NCI-H748 treated with DMSO at 0.1 percent for 48 hours (cell line): ENCODE measurements around the gene PTPRN2.
"Not testable (repeated sequence)": the region's sequence is repeated elsewhere in the genome, so short reads cannot be mapped to it uniquely, and the experiment has no call there.

ENCODE experiments used
- DNase-seq: peaks from one replicate; lab custom pipeline; 2025; lab: John Stamatoyannopoulos, UW

Gene PTPRN2

GRCh38 chr7:157574914-157575586, 1012.6 kb downstream of the PTPRN2 start:
- no peak for DNase-seq

GRCh38 chr7:157574120-157574825, 1013.4 kb downstream of the PTPRN2 start:
- DNase-seq: no peak

- DNase-seq: no peak
Measured at GRCh38 chr7:157573244-157573643, 1014.4 kb downstream of the PTPRN2 start.

GRCh38 chr7:157572622-157573021, 1015.0 kb downstream of the PTPRN2 start:
- DNase-seq: no peak

GRCh38 chr7:157570531-157571200, 1017.0 kb downstream of the PTPRN2 start:
- no peak for DNase-seq

GRCh38 chr7:157569967-157570366, 1017.7 kb downstream of the PTPRN2 start:
- no peak for DNase-seq

- DNase-seq: no peak
Measured at GRCh38 chr7:157568770-157569584, 1018.6 kb downstream of the PTPRN2 start.

- no peak for DNase-seq
Measured at GRCh38 chr7:157568106-157568769, 1019.4 kb downstream of the PTPRN2 start.

GRCh38 chr7:157567666-157568065, 1020.0 kb downstream of the PTPRN2 start:
- no peak for DNase-seq

GRCh38 chr7:157566631-157567006, 1021.0 kb downstream of the PTPRN2 start:
- DNase-seq: no peak

- no peak for DNase-seq
Measured at GRCh38 chr7:157565981-157566630, 1021.5 kb downstream of the PTPRN2 start.

GRCh38 chr7:157565201-157565626, 1022.4 kb downstream of the PTPRN2 start:
- no peak for DNase-seq

- no peak for DNase-seq
Measured at GRCh38 chr7:157564517-157565177, 1023.0 kb downstream of the PTPRN2 start.

GRCh38 chr7:157563467-157564135, 1024.0 kb downstream of the PTPRN2 start:
- DNase-seq: not testable (repeated sequence)

- not testable (repeated sequence) for DNase-seq
Measured at GRCh38 chr7:157562522-157563398, 1024.9 kb downstream of the PTPRN2 start.

- no peak for DNase-seq
Measured at GRCh38 chr7:157561816-157562410, 1025.7 kb downstream of the PTPRN2 start.

- DNase-seq: no peak
Measured at GRCh38 chr7:157561523-157561785, 1026.2 kb downstream of the PTPRN2 start.

- DNase-seq: no peak
Measured at GRCh38 chr7:157560710-157561522, 1026.7 kb downstream of the PTPRN2 start.
